Mesendoderm (in vitro differentiated cells): ENCODE data around the gene TMTC2. TPM values are rescaled to one million over a fixed set of nuclear protein-coding genes. Genes with fewer than 3 reads are reported as not detected.
A peak's percentile ranks its signal among the peaks of the same experiment; 100 is the strongest.

ENCODE experiments used
- DNase-seq: peaks from one replicate; pipeline ENCODE4 v3.0.0; 2013
- H2AK5ac ChIP-seq: 2 replicates; pipeline ENCODE4 v1.6.1; 2013; ENCODE audit warnings: low read length, inconsistent platforms
- H2BK120ac ChIP-seq: 2 replicates; pipeline ENCODE4 v1.6.1; 2013; ENCODE audit warnings: low read depth, mild to moderate bottlenecking, low read length, moderate library complexity, mixed read lengths
- H2BK15ac ChIP-seq: replicated peaks from 2 replicates; pipeline ENCODE4 v1.6.1; 2013; ENCODE audit warnings: low read depth, mild to moderate bottlenecking, moderate library complexity
- H2BK5ac ChIP-seq: 2 replicates; pipeline ENCODE4 v1.6.1; 2013; ENCODE audit warnings: low read length, inconsistent platforms
- H3K18ac ChIP-seq: 2 replicates; pipeline ENCODE4 v1.6.1; 2013; ENCODE audit warnings: mild to moderate bottlenecking, low read length, mixed read lengths
- H3K23ac ChIP-seq: one replicate; pipeline ENCODE4 v1.6.1; 2013; ENCODE audit warnings: low read length
- H3K27ac ChIP-seq: 2 replicates; pipeline ENCODE4 v1.5.1; 2013; ENCODE audit warnings: low read depth, mild to moderate bottlenecking, inconsistent platforms, low read length, moderate library complexity
- H3K27me3 ChIP-seq: 2 replicates; pipeline ENCODE4 v1.6.1; 2013; ENCODE audit warnings: low read length, control low read depth, mild to moderate bottlenecking, inconsistent platforms; ENCODE audit not compliant: insufficient read depth, poor library complexity
- H3K36me3 ChIP-seq: 2 replicates; pipeline ENCODE4 v1.6.1; 2013; ENCODE audit warnings: low read length, inconsistent platforms; ENCODE audit not compliant: control insufficient read depth, insufficient read depth
- H3K4ac ChIP-seq: one replicate; pipeline ENCODE4 v1.6.1; 2013; ENCODE audit warnings: low read depth, mild to moderate bottlenecking, low read length, moderate library complexity
- H3K4me1 ChIP-seq: 2 replicates; pipeline ENCODE4 v1.6.1; 2013; ENCODE audit warnings: low read depth, low read length, inconsistent platforms; ENCODE audit not compliant: control insufficient read depth
- H3K4me2 ChIP-seq: 2 replicates; pipeline ENCODE4 v1.6.1; 2013; ENCODE audit warnings: low read length
- H3K4me3 ChIP-seq: 2 replicates; pipeline ENCODE4 v1.5.1; 2013; ENCODE audit warnings: mild to moderate bottlenecking, low read length
- H3K56ac ChIP-seq: one replicate; pipeline ENCODE4 v1.6.1; 2013; ENCODE audit warnings: low read length
- H3K79me1 ChIP-seq: 2 replicates; pipeline ENCODE4 v1.6.1; 2013; ENCODE audit warnings: low read length, inconsistent platforms
- H3K79me2 ChIP-seq: 2 replicates; pipeline ENCODE4 v1.6.1; 2013; ENCODE audit warnings: mild to moderate bottlenecking, low read length; ENCODE audit not compliant: control insufficient read depth, insufficient read depth
- H3K9ac ChIP-seq: 2 replicates; pipeline ENCODE4 v1.6.1; 2013; ENCODE audit warnings: low read length, inconsistent platforms
- H4K5ac ChIP-seq: one replicate; pipeline ENCODE4 v1.6.1; 2013; ENCODE audit warnings: low read length
- H4K8ac ChIP-seq: one replicate; pipeline ENCODE4 v1.6.1; 2013; ENCODE audit warnings: low read depth, mild to moderate bottlenecking, control low read depth, low read length, moderate library complexity
- WGBS: extraction: QIAGEN DNeasy Blood & Tissue Kit; methylation state at CpG from one replicate; pipeline ENCODE4 v1.1.7; 2013; ENCODE audit warnings: low lambda C conversion rate, missing lambda C conversion rate; ENCODE audit not compliant: insufficient coverage; ENCODE audit errors: extremely low coverage; 5-methylcytosine and 5-hydroxymethylcytosine counted together
- polyA plus RNA-seq, 2 experiments: library from polyadenylated mRNA; stranded (reverse); fragments of 200-250 nt; gene quantifications; one replicate each; pipeline ENCODE4 v1.2.3, GENCODE V29; 2013

The TMTC2 gene
- polyA plus RNA-seq (2013, experiment 1 of 2) = 5.0 TPM
- polyA plus RNA-seq (2013, experiment 2 of 2) = 4.7 TPM

DNA sequence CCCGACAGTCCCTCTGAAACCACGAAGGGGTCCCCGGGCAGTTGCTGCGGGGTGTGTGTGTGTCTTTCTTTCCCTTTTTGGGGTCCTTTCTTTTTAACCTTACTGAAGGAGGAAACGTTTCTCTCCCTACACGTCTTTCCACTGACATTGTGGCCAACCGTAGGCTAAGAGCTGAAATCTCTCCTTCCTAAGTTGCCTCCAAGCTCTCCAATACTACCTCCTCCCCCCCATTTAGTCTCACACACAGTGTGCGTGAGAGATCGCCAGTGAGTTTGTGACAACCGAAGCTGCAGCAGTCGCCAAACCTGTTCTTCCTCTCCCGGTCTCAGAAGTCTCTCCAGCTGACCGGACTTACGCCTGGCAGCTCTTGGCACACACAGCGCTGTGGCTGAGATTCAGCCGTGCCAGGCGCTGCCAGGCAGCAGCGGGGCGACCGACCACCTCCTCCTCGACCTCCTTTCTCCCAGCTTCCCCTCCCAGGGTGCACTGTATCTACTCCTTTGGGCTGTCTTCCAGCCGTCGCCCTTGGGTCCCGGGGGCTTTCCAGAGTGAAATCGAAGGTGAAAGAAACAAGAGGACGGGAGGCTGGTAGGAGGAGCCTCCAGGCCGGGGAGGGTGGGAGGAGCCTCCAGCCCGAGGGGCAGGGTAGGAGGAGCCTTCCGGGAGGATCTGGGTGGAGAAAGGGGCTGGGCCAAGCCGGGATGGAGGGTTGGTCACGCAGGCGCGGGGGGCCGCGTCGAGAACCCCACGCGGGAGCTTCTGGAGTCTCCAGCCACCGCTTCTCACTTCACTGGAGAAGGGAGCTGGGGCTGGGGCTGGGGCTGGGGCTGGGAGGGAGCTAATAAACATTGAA lies at the start of gene TMTC2:
Gene TMTC2, plus strand, starts transcription at position 739 of the 853 bp plus-strand sequence.
- Histone ChIP-seq H3K4me3 (peak within 1 kb of the TSS; percentile 93), H2AK5ac (no peak within 1 kb of the TSS), H3K36me3 (no peaks in the 10 kb centered on the region), H4K5ac (no peak within 1 kb of the TSS), H2BK15ac (no peak within 1 kb of the TSS), H3K23ac (peak within 1 kb of the TSS; percentile 59), H4K8ac (no peak within 1 kb of the TSS), H3K56ac (peak within 1 kb of the TSS; percentile 99), H2BK120ac (no peak within 1 kb of the TSS), H3K79me1 (peaks cover 2% of the 10 kb centered on the region), H3K27me3 (no peaks in the 10 kb centered on the region), H2BK5ac (peak within 1 kb of the TSS; percentile 88), H3K4me2 (peak within 1 kb of the TSS; percentile 95), H3K4me1 (peaks cover 5% of the 10 kb centered on the region), H3K9ac (peak within 1 kb of the TSS; percentile 94), H3K18ac (peak within 1 kb of the TSS; percentile 16), H3K79me2 (peaks cover 2% of the 10 kb centered on the region), H3K27ac (peak within 1 kb of the TSS; percentile 4), H3K4ac (peak within 1 kb of the TSS; percentile 6)
- no CpG with 5 or more reads among the region's 39 CpGs for WGBS
- DNase-seq = peak; percentile 92

DNA sequence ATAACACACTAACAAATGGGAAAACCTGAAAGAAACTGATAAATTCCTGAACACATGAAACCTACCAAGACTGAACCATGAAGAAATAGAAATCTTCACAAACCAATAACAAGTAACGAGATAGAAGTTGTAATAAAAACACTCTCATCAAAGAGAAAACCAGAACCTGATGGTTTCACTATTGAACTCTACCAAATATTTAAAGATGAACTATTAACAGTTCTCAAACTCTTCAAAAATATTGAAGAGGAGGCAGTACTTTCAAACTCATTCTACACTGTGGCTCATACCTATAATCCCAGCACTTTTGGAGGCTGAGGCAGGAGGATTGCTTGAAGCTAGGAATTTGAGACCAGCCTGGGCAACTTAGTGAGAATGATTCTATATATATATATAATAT lies 48.4 kb upstream of the TMTC2 start:
- Histone ChIP-seq H3K4me1 (no peaks in the 10 kb centered on the region), H3K79me1 (no peaks in the 10 kb centered on the region), H2AK5ac (no peak overlapping the region), H2BK5ac (no peak overlapping the region), H4K5ac (no peak overlapping the region), H3K4me3 (no peak overlapping the region), H3K27me3 (no peaks in the 10 kb centered on the region), H2BK15ac (no peak overlapping the region), H3K4me2 (no peak overlapping the region), H3K79me2 (no peaks in the 10 kb centered on the region), H3K56ac (no peak overlapping the region), H4K8ac (no peak overlapping the region), H3K27ac (no peak overlapping the region), H3K9ac (no peak overlapping the region), H3K18ac (no peak overlapping the region), H3K23ac (no peak overlapping the region), H3K36me3 (no peaks in the 10 kb centered on the region), H3K4ac (no peak overlapping the region), H2BK120ac (no peak overlapping the region)
- no peak for DNase-seq
- WGBS = no CpG with 5 or more reads among the region's 1 CpG

DNA sequence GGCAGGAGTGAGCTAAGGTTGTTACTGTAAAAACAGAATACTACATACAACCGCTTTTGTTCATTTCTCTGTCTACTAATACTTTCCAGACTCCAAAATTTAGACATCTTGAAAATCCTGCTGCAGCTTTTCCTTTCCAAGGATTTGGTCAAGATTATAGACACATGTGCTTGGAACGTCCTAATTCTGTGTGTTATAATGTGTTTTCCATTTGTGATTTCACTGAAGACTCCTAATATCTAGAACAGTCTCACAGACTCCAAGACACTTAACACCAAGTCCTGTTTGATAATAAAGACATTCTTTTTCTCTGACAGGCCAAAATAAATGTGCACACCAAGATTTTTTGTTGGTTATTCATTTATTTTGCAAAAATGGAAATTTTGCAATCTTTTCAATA lies 41.8 kb upstream of the TMTC2 start:
- no peaks in the 10 kb centered on the region for H3K27me3 ChIP-seq
- H3K4ac ChIP-seq = no peak overlapping the region
- no peak overlapping the region for H3K18ac ChIP-seq
- H3K79me2 ChIP-seq = no peaks in the 10 kb centered on the region
- no peak overlapping the region for H3K4me3 ChIP-seq
- H4K5ac ChIP-seq = no peak overlapping the region
- H3K36me3 ChIP-seq = no peaks in the 10 kb centered on the region
- DNase-seq = no peak
- no peak overlapping the region for H3K4me2 ChIP-seq
- H3K9ac ChIP-seq = no peak overlapping the region
- no peak overlapping the region for H2BK5ac ChIP-seq
- H3K79me1 ChIP-seq = no peaks in the 10 kb centered on the region
- H3K56ac ChIP-seq = no peak overlapping the region
- no peak overlapping the region for H2BK15ac ChIP-seq
- H3K4me1 ChIP-seq = no peaks in the 10 kb centered on the region
- no peak overlapping the region for H4K8ac ChIP-seq
- no peak overlapping the region for H3K23ac ChIP-seq
- no peak overlapping the region for H2AK5ac ChIP-seq
- no peak overlapping the region for H2BK120ac ChIP-seq
- no peak overlapping the region for H3K27ac ChIP-seq
- WGBS = no CpG with 5 or more reads among the region's 2 CpGs

DNA sequence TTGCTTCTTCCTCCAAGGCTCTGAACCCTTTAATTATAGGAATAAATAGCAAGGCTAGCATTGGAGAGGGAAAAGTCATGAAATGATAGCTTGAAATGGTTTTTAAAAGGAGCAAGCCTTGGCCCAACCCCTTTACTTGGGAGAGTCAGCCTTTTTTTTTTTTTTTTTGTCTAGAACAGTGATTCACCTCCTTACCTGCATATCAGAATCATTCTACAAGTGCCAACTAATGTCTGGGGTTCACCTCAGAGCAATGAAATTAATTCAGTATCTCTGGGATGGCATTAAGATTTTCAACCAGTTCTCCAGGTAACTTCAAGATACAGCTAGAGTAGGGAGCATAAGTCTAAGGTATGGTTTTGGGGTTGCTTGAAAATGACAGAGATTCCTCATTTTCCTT lies 41.3 kb upstream of the TMTC2 start:
- Histone ChIP-seq H2AK5ac (no peak overlapping the region), H3K27me3 (no peaks in the 10 kb centered on the region), H3K4me1 (no peaks in the 10 kb centered on the region), H3K56ac (no peak overlapping the region), H3K4me2 (no peak overlapping the region), H4K5ac (no peak overlapping the region), H2BK120ac (no peak overlapping the region), H3K27ac (no peak overlapping the region), H2BK5ac (no peak overlapping the region), H3K4ac (no peak overlapping the region), H3K79me1 (no peaks in the 10 kb centered on the region), H4K8ac (no peak overlapping the region), H2BK15ac (no peak overlapping the region), H3K9ac (no peak overlapping the region), H3K4me3 (no peak overlapping the region), H3K18ac (no peak overlapping the region), H3K79me2 (no peaks in the 10 kb centered on the region), H3K23ac (no peak overlapping the region), H3K36me3 (no peaks in the 10 kb centered on the region)
- DNase-seq = no peak

DNA sequence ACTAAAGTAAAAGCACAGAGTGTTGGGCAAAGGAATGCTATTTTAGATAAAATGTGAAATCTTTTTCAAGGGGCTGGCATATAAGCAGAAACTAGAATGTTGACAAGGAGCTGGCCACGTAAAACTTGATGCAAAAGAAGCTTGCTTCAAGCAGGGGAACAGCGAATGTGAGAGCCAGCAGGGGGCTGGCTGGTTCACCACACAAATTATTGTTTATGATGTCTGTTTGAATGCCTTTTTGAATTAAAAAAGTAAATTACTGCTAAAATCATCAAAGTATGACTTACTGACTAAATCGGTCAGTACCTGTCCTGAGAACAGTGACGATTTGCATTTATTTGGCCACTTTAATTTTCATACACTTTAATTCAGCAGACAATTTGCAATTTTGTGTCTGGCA lies 38.9 kb upstream of the TMTC2 start:
- no CpG with 5 or more reads among the region's 4 CpGs for WGBS
- no peaks in the 10 kb centered on the region for H3K79me1 ChIP-seq
- H3K4ac ChIP-seq = no peak overlapping the region
- no peak overlapping the region for H3K18ac ChIP-seq
- H3K36me3 ChIP-seq = no peaks in the 10 kb centered on the region
- no peak overlapping the region for H2BK5ac ChIP-seq
- H4K8ac ChIP-seq = no peak overlapping the region
- no peak overlapping the region for H2BK15ac ChIP-seq
- H3K4me2 ChIP-seq = no peak overlapping the region
- no peak overlapping the region for H3K27ac ChIP-seq
- DNase-seq = no peak
- no peak overlapping the region for H3K23ac ChIP-seq
- H3K4me3 ChIP-seq = no peak overlapping the region
- H3K9ac ChIP-seq = no peak overlapping the region
- no peak overlapping the region for H4K5ac ChIP-seq
- H3K27me3 ChIP-seq = no peaks in the 10 kb centered on the region
- no peak overlapping the region for H3K56ac ChIP-seq
- H2BK120ac ChIP-seq = no peak overlapping the region
- H2AK5ac ChIP-seq = no peak overlapping the region
- no peaks in the 10 kb centered on the region for H3K4me1 ChIP-seq
- no peaks in the 10 kb centered on the region for H3K79me2 ChIP-seq
